Heart left ventricle (tissue), 16 donors: ENCODE measurements around the gene ELK3. TPM values are rescaled to one million over a fixed set of nuclear protein-coding genes. Genes with fewer than 3 reads are reported as not detected.

Experiments used
- ATAC-seq, 4 donors: fragments of 200-7000 bp; cut with Tn5 transposase; one replicate each; pipeline ENCODE4 v1.9.1; 2020 to 2022; ENCODE audit warnings: moderate library complexity in 4 of 4, mild to moderate bottlenecking in 3 of 4, moderate number of reproducible peaks in 1 of 4
- DNase-seq, 5 donors: peaks; one replicate each; pipeline ENCODE4 v3.0.0-alpha.2; 2020
- H3K27ac ChIP-seq, 12 donors: fragments of 200-600 bp; sonication (generic) in 4 of 12; one replicate each; pipeline versions ENCODE4 v1.5.0 to v1.8.0; 2016 to 2022; ENCODE audit warnings: mild to moderate bottlenecking in 2 of 12
- H3K27me3 ChIP-seq, 9 donors: fragments of 200-600 bp; sonication (generic) in 2 of 9; one replicate each; pipeline versions ENCODE4 v1.5.1 to v1.8.0; 2016 to 2022; ENCODE audit warnings: mild to moderate bottlenecking in 3 of 9
- H3K36me3 ChIP-seq, 9 donors: fragments of 200-600 bp; sonication (generic) in 2 of 9; one replicate each; pipeline versions ENCODE4 v1.5.0 to v1.8.0; 2018 to 2022; ENCODE audit warnings: mild to moderate bottlenecking in 2 of 9
- H3K4me1 ChIP-seq, 12 donors: fragments of 200-600 bp; sonication (generic) in 4 of 12; one replicate each; pipeline versions ENCODE4 v1.5.0 to v1.8.0; 2016 to 2022; ENCODE audit warnings: mild to moderate bottlenecking in 3 of 12
- H3K4me3 ChIP-seq, 12 donors: fragments of 200-600 bp; sonication (generic) in 4 of 12; one replicate each; pipeline versions ENCODE4 v1.5.0 to v1.8.0; 2017 to 2022; ENCODE audit warnings: mild to moderate bottlenecking in 9 of 12, moderate library complexity in 4 of 12
- H3K9me3 ChIP-seq, 12 donors: fragments of 200-600 bp; sonication (generic) in 4 of 12; one replicate each; pipeline versions ENCODE4 v1.5.0 to v1.8.0; 2016 to 2022; ENCODE audit warnings: mild to moderate bottlenecking in 1 of 12
- CTCF ChIP-seq, 12 donors: fragments of 200-600 bp; sonication (generic) in 4 of 12; IDR thresholded peaks; one replicate each; pipeline versions ENCODE4 v1.5.0 to v1.8.0; 2018 to 2022; ENCODE audit warnings: antibody characterized with exemption in 12 of 12, mild to moderate bottlenecking in 5 of 12
- POLR2A ChIP-seq, 2 donors: fragments of 450-650 bp; IDR thresholded peaks; one replicate each; pipeline ENCODE4 v1.6.1; 2017; ENCODE audit warnings: antibody characterized with exemption in 2 of 2, mild to moderate bottlenecking in 2 of 2, moderate library complexity in 2 of 2
- WGBS, 4 donors: extraction: QIAGEN DNeasy Blood & Tissue Kit in 2 of 4; methylation state at CpG; one replicate each; pipeline versions ENCODE4 v1.1.5 to v1.1.7; 2013 to 2018; 5-methylcytosine and 5-hydroxymethylcytosine counted together
- intact Hi-C, 10 donors: fragments of 100-400 bp; cut with DNase I; formaldehyde crosslinking; loops; one replicate each; pipeline versions ENCODE4 v1.11.1 to v1.14.2; 2022
- polyA plus RNA-seq, 2 donors: library from polyadenylated mRNA; stranded (reverse); fragments of 200-250 nt; gene quantifications; one replicate each; pipeline ENCODE4 v1.2.3, GENCODE V29; 2013
- total RNA-seq, 9 donors: library from RNA; depleted of rRNA in 2 of 9; stranded (reverse); fragments of >200 nt in 2 of 9; fragmentation: NEBNext Ultra II Directional in 3 of 9; extraction: Animal tissue kit (Norgen Biotek cat#: 25700) in 3 of 9; gene quantifications; one replicate each; pipeline versions ENCODE4 v1.1.0 to v1.2.4, GENCODE V29; 2016 to 2023
- donor health status: ischemic (EF 13 %, LVEDD 7.1; RV severe dilation, severe dysfunction).
- donor health status: healthy with polysubstance abuse.
- donor health status: DM: no; HTN: yes; CAD: no.
- donor health status: DM: no; HTN: no; CAD: no.
- donor health status: ischemic (EF 25% LVEDD 6.9; RV normal size, moderate dysfunction).
- donor health status: ischemic (EF 25% LVEDD 5.7; RV mildly dilated, moderate dysfunction).
- donor health status: healthy.
- donor health status: DM: yes; HTN: yes; CAD: no.
- donor health status: ischemic (EF 35%, LVEDD 5.7; RV mildly dilated, moderate dysfunction).
- donor health status: nonischemic (EF 11% LVEDD 7.7; RV severe dilation, severe dysfunction).
- donor health status: DM: yes; HTN: yes; CAD: no.
- donor health status: PGD.
- donor health status: ischemic (EF 29% LVEDD 5.4; RV normal size, mild dysfunction).
- donor health status: nonischemic (EF 23%, LVEDD 6.1; RV moderate dilation, normal function).

The ELK3 gene
- total and polyA plus RNA-seq, 11 donors: 5.7 to 42.3 (median 18.6) TPM

DNA sequence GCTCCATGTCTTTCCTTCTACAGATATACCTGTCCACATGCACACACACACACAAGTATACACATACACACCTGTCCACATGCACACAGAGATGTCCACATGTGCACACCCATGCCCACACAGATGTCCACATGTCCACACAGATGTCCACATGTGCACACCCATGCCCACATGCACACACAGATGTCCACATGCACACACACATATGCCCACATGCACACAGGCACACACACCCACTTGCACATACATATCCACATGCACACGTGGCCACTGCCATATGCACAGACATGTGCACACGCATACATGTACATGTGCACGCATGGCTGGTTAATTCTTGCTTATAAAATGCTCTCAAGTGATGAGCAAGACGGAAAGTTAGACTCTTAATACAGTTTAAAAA lies 32.2 kb downstream of the ELK3 start:
- DNase-seq (no peak), ATAC-seq (peak in 1 of 4 donors; percentile 17)
- Histone ChIP-seq H3K36me3 (peaks cover 0 to 57% (median 17%) of the 10 kb centered on the region in 9 donors), H3K9me3 (no peaks in the 10 kb centered on the region), H3K4me1 (peaks cover 0 to 54% (median 33%) of the 10 kb centered on the region in 12 donors), H3K4me3 (no peak overlapping the region), H3K27me3 (no peaks in the 10 kb centered on the region), H3K27ac (peak overlapping the region in 2 of 12 donors; percentile 63)
- 81 to 88% (median 85%) methylated on average over 4 of the region's 4 CpGs for WGBS, 4 donors
- TF ChIP-seq CTCF (IDR thresholded peaks at IDR 0.05) (no peak), POLR2A (IDR thresholded peaks at IDR 0.05) (no peak)
- intact Hi-C loops: no loop called here

DNA sequence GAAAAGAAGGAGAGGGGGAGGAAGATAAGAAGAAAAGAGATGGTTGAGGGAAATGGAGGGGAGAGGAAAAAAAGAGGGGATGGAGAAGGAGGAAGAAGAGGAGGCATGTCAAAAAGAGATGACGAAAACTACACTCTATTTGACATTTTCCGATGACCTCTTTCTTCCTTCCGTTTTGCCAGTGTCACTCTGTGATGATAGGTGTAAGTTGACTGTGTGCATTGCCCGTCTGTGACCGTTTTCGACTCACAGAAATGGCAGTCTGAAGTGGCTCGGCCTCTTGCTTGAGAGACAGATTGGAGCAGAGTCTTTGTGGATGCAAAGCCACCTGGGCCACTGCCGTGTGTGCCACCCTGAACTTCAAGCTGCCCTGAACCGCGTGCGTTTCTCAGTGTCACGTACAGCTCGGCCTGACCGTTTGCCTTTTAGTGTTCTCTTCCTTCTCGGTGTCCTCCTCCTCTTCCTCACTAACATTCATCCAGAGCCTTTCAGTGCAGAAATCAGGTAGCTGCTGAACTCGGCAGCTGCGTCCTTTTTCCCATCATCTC lies 32.7 kb downstream of the ELK3 start:
- no peak for TF ChIP-seq POLR2A (IDR thresholded peaks at IDR 0.05)
- TF ChIP-seq CTCF (IDR thresholded peaks at IDR 0.05): no peak
- intact Hi-C loops: no loop called here
- no peak overlapping the region for H3K4me3 ChIP-seq
- peaks cover 0 to 50% (median 30%) of the 10 kb centered on the region in 12 donors for H3K4me1 ChIP-seq
- DNase-seq (no peak), ATAC-seq (no peak)
- H3K9me3 ChIP-seq: no peaks in the 10 kb centered on the region
- 66 to 76% (median 72%) methylated on average over 17 of the region's 17 CpGs for WGBS, 4 donors
- H3K27ac ChIP-seq: no peak overlapping the region
- no peaks in the 10 kb centered on the region for H3K27me3 ChIP-seq
- H3K36me3 ChIP-seq: peaks cover 0 to 57% (median 17%) of the 10 kb centered on the region in 9 donors

GRCh38 chr12:96227365-96228106 lies 33.4 kb downstream of the ELK3 start:
- Histone ChIP-seq H3K4me1 (peaks cover 0 to 47% (median 30%) of the 10 kb centered on the region in 12 donors), H3K27me3 (no peaks in the 10 kb centered on the region), H3K9me3 (no peaks in the 10 kb centered on the region), H3K27ac (peak overlapping the region in 1 of 12 donors; percentile 0), H3K4me3 (no peak overlapping the region), H3K36me3 (peaks cover 0 to 57% (median 17%) of the 10 kb centered on the region in 9 donors)
- no peak for TF ChIP-seq CTCF (IDR thresholded peaks at IDR 0.05)
- TF ChIP-seq POLR2A (IDR thresholded peaks at IDR 0.05): no peak
- no peak for DNase-seq
- no peak for ATAC-seq
- WGBS, 4 donors: 64 to 80% (median 76%) methylated on average over 12 of the region's 12 CpGs
- intact Hi-C loops: no loop called here

DNA sequence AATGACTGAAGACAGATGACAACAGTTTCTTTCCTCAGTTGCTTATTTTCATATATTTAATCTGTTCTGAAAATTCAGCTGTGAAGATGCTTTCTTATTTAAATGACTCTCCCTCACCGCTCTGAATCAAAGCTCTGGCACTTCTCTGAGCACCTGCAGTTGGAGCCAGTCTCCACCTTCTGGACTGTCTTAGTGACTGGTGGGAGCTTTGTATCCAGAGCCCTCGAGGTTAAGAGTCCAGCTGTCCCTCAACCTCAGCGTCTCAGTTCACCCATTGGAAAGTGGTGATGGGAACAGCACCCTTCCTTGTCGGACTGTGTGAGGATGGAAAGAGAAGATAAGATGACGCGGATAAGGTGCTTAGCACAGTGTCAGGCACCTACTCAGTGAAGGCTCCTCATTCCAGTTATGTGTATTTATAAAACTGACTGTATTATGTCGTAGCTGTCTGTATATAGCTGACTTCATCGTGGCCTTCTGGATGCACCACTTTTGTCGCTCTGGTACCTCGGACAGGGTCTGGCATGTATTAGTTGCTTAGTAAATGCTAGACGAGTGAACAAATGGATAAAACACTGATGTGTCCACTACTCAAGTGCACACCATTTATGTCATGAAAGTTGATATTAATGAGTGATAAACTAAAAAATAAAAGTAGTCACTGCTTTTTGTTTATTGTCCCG lies 34.5 kb downstream of the ELK3 start:
- DNase-seq (no peak), ATAC-seq (no peak)
- H3K36me3 ChIP-seq: peaks cover 0 to 52% (median 17%) of the 10 kb centered on the region in 9 donors
- 78 to 81% (median 80%) methylated on average over 12 of the region's 12 CpGs for WGBS, 4 donors
- H3K27me3 ChIP-seq: no peaks in the 10 kb centered on the region
- no peaks in the 10 kb centered on the region for H3K9me3 ChIP-seq
- H3K27ac ChIP-seq: peak overlapping the region in 1 of 12 donors; percentile 18
- H3K4me1 ChIP-seq: peaks cover 0 to 49% (median 36%) of the 10 kb centered on the region in 12 donors
- no peak overlapping the region for H3K4me3 ChIP-seq
- TF ChIP-seq CTCF (IDR thresholded peaks at IDR 0.05) (no peak), POLR2A (IDR thresholded peaks at IDR 0.05) (no peak)
- intact Hi-C loops: no loop called here
